ENCODE results near the gene ETNPPL.

DNA sequence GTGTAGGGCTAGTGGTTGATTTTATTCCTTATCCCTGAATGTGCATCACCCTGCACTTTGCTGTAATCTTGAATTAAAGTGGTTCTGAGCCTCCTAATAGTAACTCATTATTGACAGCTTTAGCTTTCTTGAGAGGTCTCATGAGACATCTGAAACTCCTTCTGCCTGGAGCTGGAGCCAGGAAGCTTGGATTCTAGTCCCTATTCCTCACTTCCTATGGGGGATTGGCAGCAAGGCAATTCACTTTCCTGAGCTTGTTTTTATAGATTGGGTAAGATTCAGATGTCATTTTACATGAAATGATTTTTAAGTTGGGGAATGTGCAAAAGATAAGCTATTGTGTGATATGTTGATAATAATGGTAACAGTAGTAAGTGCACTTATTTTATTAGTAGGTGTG, 17.1 kb upstream of the ETNPPL start:
- TF ChIP-seq, protein P1, sequence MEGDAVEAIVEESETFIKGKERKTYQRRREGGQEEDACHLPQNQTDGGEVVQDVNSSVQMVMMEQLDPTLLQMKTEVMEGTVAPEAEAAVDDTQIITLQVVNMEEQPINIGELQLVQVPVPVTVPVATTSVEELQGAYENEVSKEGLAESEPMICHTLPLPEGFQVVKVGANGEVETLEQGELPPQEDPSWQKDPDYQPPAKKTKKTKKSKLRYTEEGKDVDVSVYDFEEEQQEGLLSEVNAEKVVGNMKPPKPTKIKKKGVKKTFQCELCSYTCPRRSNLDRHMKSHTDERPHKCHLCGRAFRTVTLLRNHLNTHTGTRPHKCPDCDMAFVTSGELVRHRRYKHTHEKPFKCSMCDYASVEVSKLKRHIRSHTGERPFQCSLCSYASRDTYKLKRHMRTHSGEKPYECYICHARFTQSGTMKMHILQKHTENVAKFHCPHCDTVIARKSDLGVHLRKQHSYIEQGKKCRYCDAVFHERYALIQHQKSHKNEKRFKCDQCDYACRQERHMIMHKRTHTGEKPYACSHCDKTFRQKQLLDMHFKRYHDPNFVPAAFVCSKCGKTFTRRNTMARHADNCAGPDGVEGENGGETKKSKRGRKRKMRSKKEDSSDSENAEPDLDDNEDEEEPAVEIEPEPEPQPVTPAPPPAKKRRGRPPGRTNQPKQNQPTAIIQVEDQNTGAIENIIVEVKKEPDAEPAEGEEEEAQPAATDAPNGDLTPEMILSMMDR (IDR thresholded peaks at IDR 0.05; ENCODE audit: extremely low read depth in 1 of 2, insufficient read depth in 1 of 2, low read depth in 1 of 2, low read length in 2 of 2): no peak
- TF ChIP-seq POLR2A (IDR thresholded peaks at IDR 0.05; ENCODE audit: low read depth, low read length): no peak
- TF ChIP-seq POLR2AphosphoS5 (IDR thresholded peaks at IDR 0.05; ENCODE audit: insufficient read depth, low read depth, low read length): no peak
- no peak for TF ChIP-seq EZH2 (IDR thresholded peaks at IDR 0.05; ENCODE audit: borderline replicate concordance, low read depth, low read length, severe bottlenecking)
- no peak for TF ChIP-seq MYC (IDR thresholded peaks at IDR 0.05; ENCODE audit: low read depth, low read length)
- TF ChIP-seq MAX (IDR thresholded peaks at IDR 0.05; ENCODE audit: insufficient read depth, insufficient read length): no peak
- TF ChIP-seq FOS (IDR thresholded peaks at IDR 0.05; ENCODE audit: borderline replicate concordance, insufficient read depth, low read length): no peak
- no peak for TF ChIP-seq JUN (IDR thresholded peaks at IDR 0.05; ENCODE audit: borderline replicate concordance, insufficient read depth, insufficient read length, low read depth)

All from endothelial cell of umbilical vein (primary cell).